Fibroblast of skin of left biceps (primary cell): Measurements from ENCODE around the gene CD7.

Experiments
- DNase-seq, 2 experiments: peaks; one replicate each; pipeline ENCODE4 v3.0.0-alpha.2; 2013; ENCODE audit warnings: low read depth in 2 of 2

The CD7 gene

DNA sequence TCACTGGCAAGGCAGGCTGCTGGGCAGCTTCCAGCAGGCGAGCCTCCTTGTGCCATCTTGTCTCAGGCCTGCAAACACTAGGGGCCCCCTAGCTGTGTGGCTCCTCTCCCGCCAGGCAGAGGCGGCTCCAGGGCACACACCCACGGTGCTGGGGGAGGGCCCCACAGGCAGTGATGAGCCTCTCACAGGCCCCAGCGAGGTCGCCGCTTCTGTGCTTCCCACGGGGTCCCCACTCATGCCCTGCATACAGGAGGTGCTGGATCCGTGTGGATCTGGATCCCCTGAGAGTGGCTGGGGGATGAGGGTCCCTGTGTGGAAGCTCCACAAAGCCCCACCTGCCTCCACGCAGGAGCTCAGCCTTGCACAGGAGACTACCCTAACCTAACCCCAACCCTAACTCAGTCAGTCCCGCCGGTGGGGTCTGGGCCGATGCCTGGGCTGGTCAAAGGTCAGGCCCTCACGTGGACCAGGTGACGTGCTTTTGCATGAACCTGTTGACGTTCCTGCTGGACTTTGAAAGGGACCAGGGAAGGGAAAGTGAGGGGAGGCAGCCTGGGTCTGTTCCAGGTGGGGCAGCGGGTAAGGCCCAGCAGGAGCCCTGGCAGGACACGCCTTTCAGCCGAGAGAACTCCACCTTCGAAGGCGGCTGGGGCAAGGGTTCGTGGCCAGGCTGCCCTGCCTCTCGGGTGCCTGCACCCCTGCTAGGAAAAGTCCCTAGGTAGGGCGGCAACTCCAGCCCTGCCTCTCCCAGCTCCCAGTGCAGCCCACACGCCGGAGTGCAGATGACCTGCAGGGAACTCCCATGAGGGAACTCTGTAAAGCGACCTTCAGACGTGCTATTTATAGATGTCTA lies 11.0 kb upstream of the CD7 start:
- no peak for DNase-seq

GRCh38 chr17:82327757-82328140 lies 10.3 kb upstream of the CD7 start:
- DNase-seq = no peak

- no peak for DNase-seq
Observed at GRCh38 chr17:82327289-82327688, 9.9 kb upstream of the CD7 start.

GRCh38 chr17:82325286-82326180 lies 8.1 kb upstream of the CD7 start:
- DNase-seq = no peak

- DNase-seq = no peak
Observed at GRCh38 chr17:82324566-82325285, 7.3 kb upstream of the CD7 start.

GRCh38 chr17:82323514-82324234 lies 6.3 kb upstream of the CD7 start:
- no peak for DNase-seq

GRCh38 chr17:82322526-82323453 lies 5.4 kb upstream of the CD7 start:
- DNase-seq = no peak

DNA sequence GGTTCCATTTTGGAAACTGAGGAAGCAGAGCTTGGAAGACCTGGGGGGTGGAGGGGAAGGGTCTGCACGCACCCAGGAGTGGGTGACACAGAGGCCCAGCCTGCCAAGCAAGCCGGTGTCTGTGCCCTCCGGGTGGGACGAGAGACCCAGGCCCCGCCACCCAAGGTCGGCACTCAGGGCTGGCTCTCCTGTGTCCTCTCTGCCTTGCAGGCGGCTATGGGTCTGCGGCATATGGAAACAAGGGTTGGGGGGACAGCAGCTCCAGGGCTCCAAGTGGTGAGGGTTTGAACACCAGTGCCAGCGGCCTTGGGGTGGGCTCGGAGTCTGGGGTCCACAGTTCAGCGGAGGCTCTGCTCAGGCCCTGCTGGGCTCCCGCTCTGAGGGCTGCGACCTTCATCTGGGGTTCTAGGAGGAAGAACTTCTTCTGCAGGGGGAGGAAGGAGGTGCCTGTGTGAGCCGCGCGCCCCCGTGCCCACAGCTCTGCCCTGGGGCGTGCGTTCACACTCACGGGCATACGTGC lies 4.6 kb upstream of the CD7 start:
- no peak for DNase-seq

- DNase-seq = no peak
Observed at GRCh38 chr17:82320956-82321927, 3.8 kb upstream of the CD7 start.

- DNase-seq = no peak
Observed at GRCh38 chr17:82320140-82320840, 2.9 kb upstream of the CD7 start.

- DNase-seq = no peak
Observed at GRCh38 chr17:82319619-82320062, 2.2 kb upstream of the CD7 start.

GRCh38 chr17:82318772-82319606 lies 1.6 kb upstream of the CD7 start:
- DNase-seq = no peak

DNA sequence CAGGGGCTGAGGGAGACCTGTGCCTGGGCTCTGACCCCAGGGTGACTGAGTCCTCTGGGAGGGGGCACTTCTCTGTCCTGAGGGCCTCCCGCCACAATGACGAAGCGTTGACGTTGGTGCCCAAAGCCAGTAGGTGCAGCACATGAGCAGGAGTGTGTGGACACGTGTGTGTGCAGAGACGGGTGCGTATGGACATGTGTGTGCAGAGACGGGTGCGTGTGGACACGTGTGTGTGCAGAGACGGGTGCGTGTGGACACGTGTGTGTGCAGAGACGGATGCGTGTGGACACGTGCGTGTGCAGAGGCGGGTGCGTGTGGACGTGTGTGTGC lies 726 bp upstream of the CD7 start:
- DNase-seq = no peak

- DNase-seq = no peak
Observed at GRCh38 chr17:82316651-82317393, 586 bp downstream of the CD7 start.

DNA sequence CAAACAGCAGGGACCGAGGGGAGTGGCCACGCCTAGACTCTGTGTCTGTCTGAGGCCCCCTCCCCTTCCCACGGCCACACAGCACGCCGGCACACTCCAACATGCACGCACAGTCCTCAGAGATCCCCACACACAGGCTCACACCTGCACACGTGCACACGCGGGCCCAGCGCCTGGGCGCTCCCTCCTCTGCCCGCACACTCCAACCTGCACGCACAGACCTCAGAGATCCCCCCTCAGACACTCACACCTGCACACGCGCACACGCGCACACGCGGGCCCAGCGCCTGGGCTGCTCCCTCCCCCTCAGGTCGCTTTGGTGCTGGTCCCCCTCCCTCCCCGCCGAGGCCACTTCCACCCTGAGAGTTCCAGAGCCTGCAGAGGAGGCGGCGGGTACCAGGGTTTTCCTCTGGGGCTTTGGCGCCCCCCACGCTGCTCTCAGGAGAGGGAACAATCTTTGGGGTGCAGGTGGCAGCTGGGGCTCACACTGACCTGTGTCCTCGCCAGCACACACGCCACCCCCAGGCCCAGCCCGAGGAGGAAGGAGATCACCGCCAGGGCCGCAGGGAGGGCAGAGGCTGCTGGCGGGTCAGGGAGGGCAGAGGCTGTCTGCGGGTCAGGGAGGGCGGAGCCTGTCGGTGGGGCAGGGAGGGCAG lies 1.6 kb downstream of the CD7 start:
- no peak for DNase-seq
